Measurements from ENCODE around the gene TP63. TPM values are rescaled to one million over a fixed set of nuclear protein-coding genes. Genes with fewer than 3 reads are reported as not detected.

Gene TP63
- total RNA-seq, 3 donors from 2014 or later (not counting 1 experiment from before 2014, with no cell fraction given): 0.30 TPM; not detected in 2

GRCh38 chr3:189698811-189699210 is 67.6 kb downstream of the TP63 start:
- Histone ChIP-seq H3K36me3 (ENCODE audit: control insufficient read depth, insufficient read depth, low read length) (no peaks in the 10 kb centered on the region), H3K4me3 (ENCODE audit: low read length) (no peak overlapping the region), H3K27ac (ENCODE audit: low read length) (no peak overlapping the region), H3K4me1 (ENCODE audit: control insufficient read depth, insufficient read depth, low read length) (no peaks in the 10 kb centered on the region), H3K9me3 (ENCODE audit: control insufficient read depth, insufficient read depth, low read length) (no peaks in the 10 kb centered on the region), H3K27me3 (ENCODE audit: control insufficient read depth, insufficient read depth, low read length) (no peaks in the 10 kb centered on the region)
- intact Hi-C loops (cut with micrococcal nuclease): no loop called here
- Mint-ChIP-seq H3K36me3 (no peaks in the 10 kb centered on the region), H3K27ac (no peak overlapping the region), H3K4me3 (no peak overlapping the region), H3K4me1 (no peaks in the 10 kb centered on the region), H3K27me3 (ENCODE audit: low read depth in 2 of 2) (no peaks in the 10 kb centered on the region), H3K9me3 (peaks cover 0 to 3% of the 10 kb centered on the region in 2 donors)
- TF ChIP-seq CTCF (IDR thresholded peaks at IDR 0.05): no peak
- no peak for DNase-seq
- ATAC-seq: no peak
- 84% methylated on average over 2 of the region's 2 CpGs for WGBS (ENCODE audit: insufficient coverage)

GRCh38 chr3:189699885-189700284 is 68.7 kb downstream of the TP63 start:
- Histone ChIP-seq H3K9me3 (ENCODE audit: control insufficient read depth, insufficient read depth, low read length) (no peaks in the 10 kb centered on the region), H3K27ac (ENCODE audit: low read length) (no peak overlapping the region), H3K27me3 (ENCODE audit: control insufficient read depth, insufficient read depth, low read length) (no peaks in the 10 kb centered on the region), H3K36me3 (ENCODE audit: control insufficient read depth, insufficient read depth, low read length) (no peaks in the 10 kb centered on the region), H3K4me1 (ENCODE audit: control insufficient read depth, insufficient read depth, low read length) (no peaks in the 10 kb centered on the region), H3K4me3 (ENCODE audit: low read length) (no peak overlapping the region)
- no peaks in the 10 kb centered on the region for H3K36me3 Mint-ChIP-seq
- ATAC-seq: no peak
- intact Hi-C loops (cut with micrococcal nuclease): no loop called here
- no peaks in the 10 kb centered on the region for H3K4me1 Mint-ChIP-seq
- TF ChIP-seq CTCF (IDR thresholded peaks at IDR 0.05): no peak
- no peak overlapping the region for H3K4me3 Mint-ChIP-seq
- no peak for DNase-seq
- 93% methylated on average over 1 of the region's 1 CpG for WGBS (ENCODE audit: insufficient coverage)
- peaks cover 0 to 3% of the 10 kb centered on the region in 2 donors for H3K9me3 Mint-ChIP-seq
- H3K27ac Mint-ChIP-seq: no peak overlapping the region
- H3K27me3 Mint-ChIP-seq (ENCODE audit: low read depth in 2 of 2): no peaks in the 10 kb centered on the region

GRCh38 chr3:189702066-189702646 is 71.0 kb downstream of the TP63 start:
- no peak overlapping the region for H3K4me3 ChIP-seq (ENCODE audit: low read length)
- no peaks in the 10 kb centered on the region for H3K9me3 ChIP-seq (ENCODE audit: control insufficient read depth, insufficient read depth, low read length)
- no peak for TF ChIP-seq CTCF (IDR thresholded peaks at IDR 0.05)
- ATAC-seq (no peak), DNase-seq (no peak)
- no peak overlapping the region for H3K4me3 Mint-ChIP-seq
- intact Hi-C loops (cut with micrococcal nuclease): no loop called here
- H3K4me1 ChIP-seq (ENCODE audit: control insufficient read depth, insufficient read depth, low read length): no peaks in the 10 kb centered on the region
- H3K27ac Mint-ChIP-seq: no peak overlapping the region
- no CpG with 5 or more reads among the region's 1 CpG for WGBS (ENCODE audit: insufficient coverage)
- H3K9me3 Mint-ChIP-seq: peaks cover 2 to 3% of the 10 kb centered on the region in 2 donors
- H3K27me3 ChIP-seq (ENCODE audit: control insufficient read depth, insufficient read depth, low read length): no peaks in the 10 kb centered on the region
- no peaks in the 10 kb centered on the region for H3K4me1 Mint-ChIP-seq
- no peak overlapping the region for H3K27ac ChIP-seq (ENCODE audit: low read length)
- no peaks in the 10 kb centered on the region for H3K36me3 Mint-ChIP-seq
- no peaks in the 10 kb centered on the region for H3K36me3 ChIP-seq (ENCODE audit: control insufficient read depth, insufficient read depth, low read length)
- H3K27me3 Mint-ChIP-seq (ENCODE audit: low read depth in 2 of 2): no peaks in the 10 kb centered on the region

- H3K9me3 ChIP-seq (ENCODE audit: control insufficient read depth, insufficient read depth, low read length): no peaks in the 10 kb centered on the region
- H3K27me3 ChIP-seq (ENCODE audit: control insufficient read depth, insufficient read depth, low read length): no peaks in the 10 kb centered on the region
- intact Hi-C loops (cut with micrococcal nuclease): no loop called here
- no peak for TF ChIP-seq CTCF (IDR thresholded peaks at IDR 0.05)
- no peak overlapping the region for H3K27ac ChIP-seq (ENCODE audit: low read length)
- ATAC-seq (no peak), DNase-seq (no peak)
- no peaks in the 10 kb centered on the region for H3K36me3 Mint-ChIP-seq
- H3K27me3 Mint-ChIP-seq (ENCODE audit: low read depth in 2 of 2): no peaks in the 10 kb centered on the region
- H3K4me3 Mint-ChIP-seq: no peak overlapping the region
- WGBS (ENCODE audit: insufficient coverage): 75% methylated on average over 1 of the region's 1 CpG
- no peaks in the 10 kb centered on the region for H3K4me1 ChIP-seq (ENCODE audit: control insufficient read depth, insufficient read depth, low read length)
- H3K36me3 ChIP-seq (ENCODE audit: control insufficient read depth, insufficient read depth, low read length): no peaks in the 10 kb centered on the region
- no peaks in the 10 kb centered on the region for H3K4me1 Mint-ChIP-seq
- H3K27ac Mint-ChIP-seq: no peak overlapping the region
- H3K4me3 ChIP-seq (ENCODE audit: low read length): no peak overlapping the region
- H3K9me3 Mint-ChIP-seq: peaks cover 2 to 3% of the 10 kb centered on the region in 2 donors
These were observed 72.7 kb downstream of the TP63 start for GRCh38 chr3:189703865-189704264.

All from natural killer cell (primary cell).